ENCODE results near the gene MAPK6. TPM values are rescaled to one million over a fixed set of nuclear protein-coding genes. Genes with fewer than 3 reads are reported as not detected.

MAPK6 gene
- polyA plus RNA-seq, 1 donor (not counting 4 experiments of a cell fraction or from before 2014, with no cell fraction given): 103 TPM

GRCh38 chr15:52008359-52008697 is 10.7 kb upstream of the MAPK6 start:
- no peak overlapping the region for H3K27ac ChIP-seq (ENCODE audit: control insufficient read depth, insufficient read depth, low read length)
- peaks cover 59% of the 10 kb centered on the region for H3K4me1 ChIP-seq (ENCODE audit: control insufficient read depth, extremely low read depth, insufficient read depth, low read length)
- no peaks in the 10 kb centered on the region for H3K27me3 ChIP-seq (ENCODE audit: control insufficient read depth, extremely low read depth, insufficient read depth, low read length)
- no peaks in the 10 kb centered on the region for H3K36me3 ChIP-seq (ENCODE audit: control insufficient read depth in 2 of 2, extremely low read depth in 1 of 2, insufficient read depth in 2 of 2, low read length in 2 of 2)
- H4K20me1 ChIP-seq (ENCODE audit: control insufficient read depth, extremely low read depth, insufficient read depth, low read length): no peaks in the 10 kb centered on the region
- no peaks in the 10 kb centered on the region for H3K79me2 ChIP-seq (ENCODE audit: control insufficient read depth, insufficient read depth, low read length)
- TF ChIP-seq EZH2 (IDR thresholded peaks at IDR 0.05; ENCODE audit: low read length): no peak
- no peak for TF ChIP-seq CTCF (optimal IDR thresholded peaks at IDR 0.05 in 1 of 3, IDR thresholded peaks at IDR 0.05 in 1 of 3, conservative IDR thresholded peaks at IDR 0.05 in 1 of 3; ENCODE audit: extremely low read depth in 1 of 3, insufficient read depth in 2 of 3, low read length in 3 of 3)
- H3K4me3 ChIP-seq (ENCODE audit: control insufficient read depth in 2 of 3, extremely low read depth in 1 of 3, insufficient read depth in 2 of 3, low read depth in 1 of 3, low read length in 3 of 3): no peak overlapping the region
- no peak overlapping the region for H3K9ac ChIP-seq (ENCODE audit: control insufficient read depth, extremely low read depth, insufficient read depth, low read length)
- dilution Hi-C loops (cut with MboI; ENCODE audit: extremely low pct_ligation_motif_present, low sequenced_read_pairs): no loop called here
- no peaks in the 10 kb centered on the region for H3K9me1 ChIP-seq (ENCODE audit: control insufficient read depth, extremely low read depth, insufficient read depth, low read length)
- H3K9me3 ChIP-seq (ENCODE audit: control insufficient read depth, low read depth, low read length): no peaks in the 10 kb centered on the region
- DNase-seq (ENCODE audit: low read depth, low spot score) (no peak), FAIRE-seq (no peak)
- no peak overlapping the region for H2AFZ ChIP-seq (ENCODE audit: control insufficient read depth, low read length)
- no peak overlapping the region for H3K4me2 ChIP-seq (ENCODE audit: control insufficient read depth, extremely low read depth, insufficient read depth, low read depth, low read length)

- Histone ChIP-seq H3K36me3 (ENCODE audit: control insufficient read depth in 2 of 2, extremely low read depth in 1 of 2, insufficient read depth in 2 of 2, low read length in 2 of 2) (no peaks in the 10 kb centered on the region), H3K4me3 (ENCODE audit: control insufficient read depth in 2 of 3, extremely low read depth in 1 of 3, insufficient read depth in 2 of 3, low read depth in 1 of 3, low read length in 3 of 3) (no peak overlapping the region), H3K9ac (ENCODE audit: control insufficient read depth, extremely low read depth, insufficient read depth, low read length) (no peak overlapping the region), H4K20me1 (ENCODE audit: control insufficient read depth, extremely low read depth, insufficient read depth, low read length) (no peaks in the 10 kb centered on the region), H2AFZ (ENCODE audit: control insufficient read depth, low read length) (no peak overlapping the region), H3K27ac (ENCODE audit: control insufficient read depth, insufficient read depth, low read length) (no peak overlapping the region), H3K9me1 (ENCODE audit: control insufficient read depth, extremely low read depth, insufficient read depth, low read length) (no peaks in the 10 kb centered on the region), H3K9me3 (ENCODE audit: control insufficient read depth, low read depth, low read length) (no peaks in the 10 kb centered on the region), H3K79me2 (ENCODE audit: control insufficient read depth, insufficient read depth, low read length) (no peaks in the 10 kb centered on the region), H3K27me3 (ENCODE audit: control insufficient read depth, extremely low read depth, insufficient read depth, low read length) (no peaks in the 10 kb centered on the region), H3K4me1 (ENCODE audit: control insufficient read depth, extremely low read depth, insufficient read depth, low read length) (peaks cover 61% of the 10 kb centered on the region), H3K4me2 (ENCODE audit: control insufficient read depth, extremely low read depth, insufficient read depth, low read depth, low read length) (no peak overlapping the region)
- FAIRE-seq (no peak), DNase-seq (ENCODE audit: low read depth, low spot score) (no peak)
- dilution Hi-C loops (cut with MboI; ENCODE audit: extremely low pct_ligation_motif_present, low sequenced_read_pairs): no loop called here
- no peak for TF ChIP-seq CTCF (optimal IDR thresholded peaks at IDR 0.05 in 1 of 3, IDR thresholded peaks at IDR 0.05 in 1 of 3, conservative IDR thresholded peaks at IDR 0.05 in 1 of 3; ENCODE audit: extremely low read depth in 1 of 3, insufficient read depth in 2 of 3, low read length in 3 of 3)
- no peak for TF ChIP-seq EZH2 (IDR thresholded peaks at IDR 0.05; ENCODE audit: low read length)
Measured at GRCh38 chr15:52008698-52009434, 10.2 kb upstream of the MAPK6 start.
